ENCODE data around the gene COBL. TPM values are rescaled to one million over a fixed set of nuclear protein-coding genes. Genes with fewer than 3 reads are reported as not detected.

COBL gene
- total RNA-seq, 1 donor from 2014 or later: 17.0 TPM

GRCh38 chr7:51062222-51062987, 254.2 kb downstream of the COBL start:
- ATAC-seq (no peak), DNase-seq (ENCODE audit: low spot score) (no peak)
- intact Hi-C loops (cut with DNase I): no loop called here

GRCh38 chr7:51060536-51060935, 256.1 kb downstream of the COBL start:
- intact Hi-C loops (cut with DNase I): no loop called here
- ATAC-seq (no peak), DNase-seq (ENCODE audit: low spot score) (no peak)

- no peak for DNase-seq (ENCODE audit: low spot score)
- intact Hi-C loops (cut with DNase I): no loop called here
Observed at GRCh38 chr7:51059504-51060142, 257.0 kb downstream of the COBL start.

GRCh38 chr7:51058764-51059163, 257.8 kb downstream of the COBL start:
- no peak for ATAC-seq
- no peak for DNase-seq (ENCODE audit: low spot score)
- intact Hi-C loops (cut with DNase I): no loop called here

More at GRCh38 chr7:51059504-51060142, 257.0 kb downstream of the COBL start:
- no peak for ATAC-seq

GRCh38 chr7:51055039-51055840, 261.4 kb downstream of the COBL start:
- no peak for DNase-seq (ENCODE audit: low spot score)
- intact Hi-C loops (cut with DNase I): no loop called here
- no peak for ATAC-seq

GRCh38 chr7:51054231-51054630, 262.4 kb downstream of the COBL start:
- ATAC-seq (no peak), DNase-seq (ENCODE audit: low spot score) (no peak)
- intact Hi-C loops (cut with DNase I): no loop called here

- DNase-seq (ENCODE audit: low spot score): no peak
- ATAC-seq: no peak
- intact Hi-C loops (cut with DNase I): no loop called here
Observed at GRCh38 chr7:51053160-51053925, 263.3 kb downstream of the COBL start.

GRCh38 chr7:51046482-51046881, 270.1 kb downstream of the COBL start:
- intact Hi-C loops (cut with DNase I): no loop called here
- ATAC-seq (no peak), DNase-seq (ENCODE audit: low spot score) (no peak)

- intact Hi-C loops (cut with DNase I): no loop called here
- no peak for ATAC-seq
- no peak for DNase-seq (ENCODE audit: low spot score)
Observed at GRCh38 chr7:51046103-51046466, 270.5 kb downstream of the COBL start.

- DNase-seq (ENCODE audit: low spot score) (no peak), ATAC-seq (no peak)
- intact Hi-C loops (cut with DNase I): no loop called here
Observed at GRCh38 chr7:51045319-51046102, 271.1 kb downstream of the COBL start.

GRCh38 chr7:51043461-51043860, 273.1 kb downstream of the COBL start:
- intact Hi-C loops (cut with DNase I): no loop called here
- ATAC-seq (no peak), DNase-seq (ENCODE audit: low spot score) (no peak)

GRCh38 chr7:51040787-51041186, 275.8 kb downstream of the COBL start:
- DNase-seq (ENCODE audit: low spot score): no peak
- intact Hi-C loops (cut with DNase I): no loop called here
- ATAC-seq: no peak

GRCh38 chr7:51038573-51038972, 278.0 kb downstream of the COBL start:
- intact Hi-C loops (cut with DNase I): no loop called here
- ATAC-seq (no peak), DNase-seq (ENCODE audit: low spot score) (no peak)

GRCh38 chr7:51035716-51036115, 280.9 kb downstream of the COBL start:
- intact Hi-C loops (cut with DNase I): no loop called here
- DNase-seq (ENCODE audit: low spot score) (no peak), ATAC-seq (no peak)

GRCh38 chr7:51034521-51035264, 281.9 kb downstream of the COBL start:
- intact Hi-C loops (cut with DNase I): no loop called here
- peak; percentile 25 for ATAC-seq
- DNase-seq (ENCODE audit: low spot score): no peak

GRCh38 chr7:51033727-51034520, 282.7 kb downstream of the COBL start:
- ATAC-seq (peak; percentile 31), DNase-seq (ENCODE audit: low spot score) (no peak)
- intact Hi-C loops (cut with DNase I): no loop called here
